Pancreas (tissue), 10 donors: ENCODE data around the gene CD300A. TPM values are rescaled to one million over a fixed set of nuclear protein-coding genes. Genes with fewer than 3 reads are reported as not detected.

Experiments
- ATAC-seq, 4 donors: fragments of 200-7000 bp; cut with Tn5 transposase; one replicate each; pipeline versions ENCODE4 v1.8.0 to v1.9.1; 2020; ENCODE audit warnings: mild to moderate bottlenecking in 4 of 4, moderate library complexity in 4 of 4
- DNase-seq, 6 donors: peaks; one replicate each; pipeline ENCODE4 v3.0.0-alpha.2; 2020
- FAIRE-seq: peaks from 2 replicates; lab custom pipeline; 2012; peaks lifted over from hg19 to GRCh38; lab: Jason Lieb, UNC
- H3K27ac ChIP-seq, 4 donors: fragments of 200-600 bp; sonication (generic); 1 replicate in 3 of 4; 2 replicates in 1 of 4; pipeline versions ENCODE4 v1.5.0 to v1.8.0; 2020
- H3K27me3 ChIP-seq, 4 donors: fragments of 200-600 bp; one replicate each; pipeline ENCODE4 v1.8.0; 2021
- H3K36me3 ChIP-seq, 3 donors: fragments of 200-600 bp; sonication (generic) in 1 of 3; one replicate each; pipeline versions ENCODE4 v1.5.0 to v1.8.0; 2020 to 2021
- H3K4me1 ChIP-seq, 3 donors: fragments of 200-600 bp; one replicate each; pipeline ENCODE4 v1.8.0; 2021
- H3K4me3 ChIP-seq, 4 donors: fragments of 200-600 bp; sonication (generic) in 2 of 4; one replicate each; pipeline versions ENCODE4 v1.5.0 to v1.8.0; 2020 to 2021
- H3K9me3 ChIP-seq, 4 donors: fragments of 200-600 bp; one replicate each; pipeline ENCODE4 v1.8.0; 2021
- WGBS, 2 donors: extraction: QIAGEN DNeasy Blood & Tissue Kit; methylation state at CpG; one replicate each; pipeline ENCODE4 v1.1.7; 2013; 5-methylcytosine and 5-hydroxymethylcytosine counted together
- intact Hi-C, 3 donors: fragments of 100-400 bp; cut with DNase I; formaldehyde crosslinking; loops; one replicate each; pipeline versions ENCODE4 v1.11.1 to v1.14.2; 2022
- polyA plus RNA-seq, 2 donors: library from polyadenylated mRNA; stranded (reverse); fragments of 200-250 nt; gene quantifications; one replicate each; pipeline ENCODE4 v1.2.3, GENCODE V29; 2013
- total RNA-seq, 6 donors: library from RNA; stranded (reverse); fragmentation: NEBNext Ultra II Directional in 4 of 6; extraction: Animal tissue kit (Norgen Biotek cat#: 25700) in 4 of 6; gene quantifications; one replicate each; pipeline versions ENCODE4 v1.2.1 to v1.2.4, GENCODE V29; 2021 to 2023
- TF ChIP-seq, protein P1 (sequence below), 4 donors: fragments of 200-600 bp; sonication (generic) in 3 of 4; IDR thresholded peaks; one replicate each; pipeline versions ENCODE4 v1.5.0 to v1.8.0; 2021; ENCODE audit warnings: antibody characterized with exemption in 4 of 4
- donor health status: healthy with polysubstance abuse.
- donor health status: DM: no; HTN: no; CAD: no; lungs with moderate emphysema.
- donor health status: DM: no; HTN: no; CAD: no.
- donor health status: control.
- donor health status: control.
- donor health status: Bipolar disorder and iron deficiency.
- donor health status: DM: yes; HTN: yes; CAD: no.
- donor health status: DM: no; HTN: no; CAD: no.
- donor health status: DM: no; HTN: no; CAD: no.
- donor health status: DM: yes; HTN: yes; CAD: no.

Gene CD300A
- total and polyA plus RNA-seq, 8 donors: 0.37 to 5.1 (median 1.2) TPM

GRCh38 chr17:74532115-74532514 lies 65.7 kb downstream of the CD300A start:
- FAIRE-seq (no peak), ATAC-seq (peak in 3 of 4 donors; percentile 24 to 78 (median 60)), DNase-seq (peak in 2 of 6 donors; percentile 13 to 56)
- TF ChIP-seq, protein P1, sequence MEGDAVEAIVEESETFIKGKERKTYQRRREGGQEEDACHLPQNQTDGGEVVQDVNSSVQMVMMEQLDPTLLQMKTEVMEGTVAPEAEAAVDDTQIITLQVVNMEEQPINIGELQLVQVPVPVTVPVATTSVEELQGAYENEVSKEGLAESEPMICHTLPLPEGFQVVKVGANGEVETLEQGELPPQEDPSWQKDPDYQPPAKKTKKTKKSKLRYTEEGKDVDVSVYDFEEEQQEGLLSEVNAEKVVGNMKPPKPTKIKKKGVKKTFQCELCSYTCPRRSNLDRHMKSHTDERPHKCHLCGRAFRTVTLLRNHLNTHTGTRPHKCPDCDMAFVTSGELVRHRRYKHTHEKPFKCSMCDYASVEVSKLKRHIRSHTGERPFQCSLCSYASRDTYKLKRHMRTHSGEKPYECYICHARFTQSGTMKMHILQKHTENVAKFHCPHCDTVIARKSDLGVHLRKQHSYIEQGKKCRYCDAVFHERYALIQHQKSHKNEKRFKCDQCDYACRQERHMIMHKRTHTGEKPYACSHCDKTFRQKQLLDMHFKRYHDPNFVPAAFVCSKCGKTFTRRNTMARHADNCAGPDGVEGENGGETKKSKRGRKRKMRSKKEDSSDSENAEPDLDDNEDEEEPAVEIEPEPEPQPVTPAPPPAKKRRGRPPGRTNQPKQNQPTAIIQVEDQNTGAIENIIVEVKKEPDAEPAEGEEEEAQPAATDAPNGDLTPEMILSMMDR (IDR thresholded peaks at IDR 0.05): no peak
- no peak overlapping the region for H3K4me3 ChIP-seq
- H3K4me1 ChIP-seq: no peaks in the 10 kb centered on the region
- H3K36me3 ChIP-seq: no peaks in the 10 kb centered on the region
- intact Hi-C loops: no loop called here
- H3K9me3 ChIP-seq: no peaks in the 10 kb centered on the region
- 52 to 65% methylated on average over 10 of the region's 10 CpGs for WGBS, 2 donors
- H3K27ac ChIP-seq: peak overlapping the region in 1 of 4 donors; percentile 16
- H3K27me3 ChIP-seq: peaks cover 0 to 6% (median 0%) of the 10 kb centered on the region in 4 donors

Other genes starting within 250 kb of the CD300A start
- gene DNAI2, start 192.4 kb upstream of the CD300A start, total RNA-seq: not detected
- under 1 TPM; 0.11 to 0.77 TPM for gene DNAI2, start 192.4 kb upstream of the CD300A start, polyA plus RNA-seq
- 1 to 10 TPM in 1 of 6 donors, under 1 TPM in 5; 0.22 to 1.0 (median 0.49) TPM for gene KIF19, start 140.4 kb upstream of the CD300A start, total RNA-seq
- 10 to 100 TPM in 1 of 2 donors, 1 to 10 TPM in 1; 5.7 to 13.5 TPM for gene KIF19, start 140.4 kb upstream of the CD300A start, polyA plus RNA-seq
- gene BTBD17, start 104.8 kb upstream of the CD300A start, total RNA-seq: under 1 TPM; 0.08 to 0.22 (median 0.15) TPM
- 1 to 10 TPM in 1 of 2 donors, under 1 TPM in 1; 0.19 to 1.7 TPM for gene BTBD17, start 104.8 kb upstream of the CD300A start, polyA plus RNA-seq
- under 1 TPM; 0.22 to 0.86 (median 0.43) TPM for gene GPR142, start 99.1 kb upstream of the CD300A start, total RNA-seq
- gene GPR142, start 99.1 kb upstream of the CD300A start, polyA plus RNA-seq: 1 to 10 TPM in 1 of 2 donors, under 1 TPM in 1; 0.61 to 2.8 TPM
- gene GPRC5C, start 34.5 kb upstream of the CD300A start, total RNA-seq: 100 to 1,000 TPM in 1 of 6 donors, 10 to 100 TPM in 5; 38.2 to 106 (median 49.9) TPM
- 10 to 100 TPM; 40.4 to 68.0 TPM for gene GPRC5C, start 34.5 kb upstream of the CD300A start, polyA plus RNA-seq
- gene CD300LB, start 64.8 kb downstream of the CD300A start, total RNA-seq: under 1 TPM in 3 of 6 donors, not detected in 3; 0.14 to 0.52 (median 0.19) TPM
- gene CD300LB, start 64.8 kb downstream of the CD300A start, polyA plus RNA-seq: under 1 TPM; 0.08 to 0.09 TPM
- gene CD300C, start 79.5 kb downstream of the CD300A start, total RNA-seq: 1 to 10 TPM in 1 of 6 donors, under 1 TPM in 4, not detected in 1; 0.19 to 1.5 (median 0.38) TPM
- gene CD300C, start 79.5 kb downstream of the CD300A start, polyA plus RNA-seq: under 1 TPM; 0.19 TPM
- gene CD300H, start 100.9 kb downstream of the CD300A start, total RNA-seq: not detected
- gene CD300H, start 100.9 kb downstream of the CD300A start, polyA plus RNA-seq: not detected
- not detected for gene CD300LD, start 125.6 kb downstream of the CD300A start, total RNA-seq
- gene CD300LD, start 125.6 kb downstream of the CD300A start, polyA plus RNA-seq: not detected
- 1 to 10 TPM in 1 of 6 donors, under 1 TPM in 4, not detected in 1; 0.14 to 1.3 (median 0.16) TPM for gene CD300E, start 157.1 kb downstream of the CD300A start, total RNA-seq
- under 1 TPM; 0.27 to 0.31 TPM for gene CD300E, start 157.1 kb downstream of the CD300A start, polyA plus RNA-seq
- gene CD300LF, start 246.3 kb downstream of the CD300A start, total RNA-seq: 1 to 10 TPM in 1 of 6 donors, under 1 TPM in 5; 0.19 to 4.7 (median 0.26) TPM
- under 1 TPM; 0.28 to 0.42 TPM for gene CD300LF, start 246.3 kb downstream of the CD300A start, polyA plus RNA-seq